PC-9 (cell line): ENCODE measurements around the gene ELMO2.
"Not testable (repeated sequence)": the region's sequence is repeated elsewhere in the genome, so short reads cannot be mapped to it uniquely, and the experiment has no call there.

Experiments
- EZH2 ChIP-seq: fragments of 200-600 bp; sonication (generic); IDR thresholded peaks from 2 replicates; pipeline ENCODE4 v1.8.0; 2017; ENCODE audit warnings: antibody characterized with exemption, low read depth
- TF ChIP-seq, protein P1 (sequence below): fragments of 200-600 bp; sonication (generic); conservative IDR thresholded peaks from 2 replicates; pipeline ENCODE4 v1.6.1; 2017; ENCODE audit warnings: mixed run types, antibody characterized with exemption, mild to moderate bottlenecking, moderate library complexity

DNA sequence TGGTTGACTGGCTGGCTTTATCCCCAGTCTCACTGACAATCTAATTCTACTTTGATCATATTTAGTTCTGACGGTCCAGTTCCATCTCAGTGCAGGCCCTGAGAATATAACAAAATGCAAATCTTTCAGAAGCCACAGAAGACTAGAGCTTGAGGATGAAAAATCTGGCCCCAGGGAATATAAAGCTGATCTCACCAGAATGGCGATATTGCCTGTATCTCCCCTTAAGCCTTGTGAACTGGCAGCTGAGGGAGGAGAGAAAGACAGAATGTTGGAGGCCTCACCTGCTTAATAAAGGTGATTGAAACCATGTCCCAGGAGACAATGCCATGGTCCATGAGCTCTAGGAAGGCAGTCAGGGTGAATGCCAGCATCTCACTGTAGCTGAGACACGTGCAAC, 19.4 kb downstream of the ELMO2 start:
- TF ChIP-seq EZH2, result not testable (repeated sequence)
- TF ChIP-seq, protein P1, sequence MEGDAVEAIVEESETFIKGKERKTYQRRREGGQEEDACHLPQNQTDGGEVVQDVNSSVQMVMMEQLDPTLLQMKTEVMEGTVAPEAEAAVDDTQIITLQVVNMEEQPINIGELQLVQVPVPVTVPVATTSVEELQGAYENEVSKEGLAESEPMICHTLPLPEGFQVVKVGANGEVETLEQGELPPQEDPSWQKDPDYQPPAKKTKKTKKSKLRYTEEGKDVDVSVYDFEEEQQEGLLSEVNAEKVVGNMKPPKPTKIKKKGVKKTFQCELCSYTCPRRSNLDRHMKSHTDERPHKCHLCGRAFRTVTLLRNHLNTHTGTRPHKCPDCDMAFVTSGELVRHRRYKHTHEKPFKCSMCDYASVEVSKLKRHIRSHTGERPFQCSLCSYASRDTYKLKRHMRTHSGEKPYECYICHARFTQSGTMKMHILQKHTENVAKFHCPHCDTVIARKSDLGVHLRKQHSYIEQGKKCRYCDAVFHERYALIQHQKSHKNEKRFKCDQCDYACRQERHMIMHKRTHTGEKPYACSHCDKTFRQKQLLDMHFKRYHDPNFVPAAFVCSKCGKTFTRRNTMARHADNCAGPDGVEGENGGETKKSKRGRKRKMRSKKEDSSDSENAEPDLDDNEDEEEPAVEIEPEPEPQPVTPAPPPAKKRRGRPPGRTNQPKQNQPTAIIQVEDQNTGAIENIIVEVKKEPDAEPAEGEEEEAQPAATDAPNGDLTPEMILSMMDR, result not testable (repeated sequence)
